ENCODE data around the gene FANCI. TPM values are rescaled to one million over a fixed set of nuclear protein-coding genes. Genes with fewer than 3 reads are reported as not detected.
A peak's percentile ranks its signal among the peaks of the same experiment; 100 is the strongest.

The FANCI gene
- total RNA-seq, 2 donors from 2014 or later: 94.5 to 173 TPM

- no peak for DNase-seq
- H3K4me3 Mint-ChIP-seq: peak overlapping the region; percentile 79
- H3K4me1 Mint-ChIP-seq: peaks cover 9% of the 10 kb centered on the region
- peaks cover 38% of the 10 kb centered on the region for H3K36me3 Mint-ChIP-seq (ENCODE audit: low read depth)
- H3K27me3 Mint-ChIP-seq (ENCODE audit: insufficient read depth): peaks cover 34% of the 10 kb centered on the region
- Histone ChIP-seq H3K9me3 (ENCODE audit: control insufficient read depth, low read length) (no peaks in the 10 kb centered on the region), H3K27me3 (ENCODE audit: control insufficient read depth, insufficient read depth, low read length, poor library complexity, severe bottlenecking) (peaks cover 21% of the 10 kb centered on the region), H3K27ac (ENCODE audit: low read depth, low read length) (peak overlapping the region; percentile 72), H3K36me3 (ENCODE audit: control insufficient read depth, insufficient read depth, low read length) (peaks cover 40% of the 10 kb centered on the region), H3K4me3 (ENCODE audit: low read length) (peak overlapping the region; percentile 91), H3K4me1 (ENCODE audit: control insufficient read depth, insufficient read depth, low read length) (peaks cover 16% of the 10 kb centered on the region), H3K9ac (ENCODE audit: extremely low read depth, low read length, poor library complexity, severe bottlenecking) (peak overlapping the region; percentile 65)
- no peaks in the 10 kb centered on the region for H3K9me3 Mint-ChIP-seq
- TF ChIP-seq CTCF (conservative IDR thresholded peaks at IDR 0.05): no peak
- 4 to 5% methylated on average over 15 to 43 of the region's 43 CpGs for WGBS, 2 experiments (ENCODE audit: insufficient coverage in 1 of 2, insufficient read length in 1 of 2)
- no peak overlapping the region for H3K27ac Mint-ChIP-seq
Measured at GRCh38 chr15:89333959-89334509, 90.3 kb downstream of the FANCI start.

- peak; percentile 100 for DNase-seq
- Histone ChIP-seq H3K9ac (ENCODE audit: extremely low read depth, low read length, poor library complexity, severe bottlenecking) (peak within 1 kb of the TSS; percentile 65), H3K9me3 (ENCODE audit: control insufficient read depth, low read length) (no peaks in the 10 kb centered on the region), H3K27ac (ENCODE audit: low read depth, low read length) (peak within 1 kb of the TSS; percentile 72), H3K27me3 (ENCODE audit: control insufficient read depth, insufficient read depth, low read length, poor library complexity, severe bottlenecking) (peaks cover 25% of the 10 kb centered on the region), H3K4me3 (ENCODE audit: low read length) (peak within 1 kb of the TSS; percentile 91), H3K36me3 (ENCODE audit: control insufficient read depth, insufficient read depth, low read length) (peaks cover 34% of the 10 kb centered on the region), H3K4me1 (ENCODE audit: control insufficient read depth, insufficient read depth, low read length) (peaks cover 16% of the 10 kb centered on the region)
- Mint-ChIP-seq H3K4me1 (peaks cover 9% of the 10 kb centered on the region), H3K27ac (peak within 1 kb of the TSS; percentile 71), H3K4me3 (peak within 1 kb of the TSS; percentile 79), H3K36me3 (ENCODE audit: low read depth) (peaks cover 31% of the 10 kb centered on the region), H3K9me3 (no peaks in the 10 kb centered on the region), H3K27me3 (ENCODE audit: insufficient read depth) (peaks cover 37% of the 10 kb centered on the region)
- peak; percentile 10 for TF ChIP-seq CTCF (conservative IDR thresholded peaks at IDR 0.05)
- WGBS, 2 experiments (ENCODE audit: insufficient coverage in 1 of 2, insufficient read length in 1 of 2): 0 to 1% methylated on average over 33 to 85 of the region's 85 CpGs
Measured at GRCh38 chr15:89334510-89335297, 90.9 kb downstream of the FANCI start, which contains the start of gene POLG. Gene POLG, minus strand, starts transcription at chr15:89334824. Its CDS starts 1,070 bp downstream, at chr15:89333754.

- peak overlapping the region; percentile 71 for H3K27ac Mint-ChIP-seq
- H3K4me1 ChIP-seq (ENCODE audit: control insufficient read depth, insufficient read depth, low read length): peaks cover 16% of the 10 kb centered on the region
- peak overlapping the region; percentile 7 for H3K27ac ChIP-seq (ENCODE audit: low read depth, low read length)
- no peak for TF ChIP-seq CTCF (conservative IDR thresholded peaks at IDR 0.05)
- H3K4me3 ChIP-seq (ENCODE audit: low read length): peak overlapping the region; percentile 83
- 7% methylated on average over 17 to 40 of the region's 40 CpGs for WGBS, 2 experiments (ENCODE audit: insufficient coverage in 1 of 2, insufficient read length in 1 of 2)
- peaks cover 23% of the 10 kb centered on the region for H3K36me3 Mint-ChIP-seq (ENCODE audit: low read depth)
- H3K9me3 ChIP-seq (ENCODE audit: control insufficient read depth, low read length): no peaks in the 10 kb centered on the region
- H3K27me3 Mint-ChIP-seq (ENCODE audit: insufficient read depth): peaks cover 37% of the 10 kb centered on the region
- H3K9me3 Mint-ChIP-seq: no peaks in the 10 kb centered on the region
- peak overlapping the region; percentile 11 for H3K9ac ChIP-seq (ENCODE audit: extremely low read depth, low read length, poor library complexity, severe bottlenecking)
- H3K4me3 Mint-ChIP-seq: peak overlapping the region; percentile 79
- H3K36me3 ChIP-seq (ENCODE audit: control insufficient read depth, insufficient read depth, low read length): peaks cover 26% of the 10 kb centered on the region
- H3K27me3 ChIP-seq (ENCODE audit: control insufficient read depth, insufficient read depth, low read length, poor library complexity, severe bottlenecking): peaks cover 31% of the 10 kb centered on the region
- DNase-seq: no peak
- H3K4me1 Mint-ChIP-seq: peaks cover 9% of the 10 kb centered on the region
Measured at GRCh38 chr15:89335298-89336041, 91.7 kb downstream of the FANCI start.

Measured in endodermal cell (in vitro differentiated cells).